ENCODE data around the gene TBCD.

DNA sequence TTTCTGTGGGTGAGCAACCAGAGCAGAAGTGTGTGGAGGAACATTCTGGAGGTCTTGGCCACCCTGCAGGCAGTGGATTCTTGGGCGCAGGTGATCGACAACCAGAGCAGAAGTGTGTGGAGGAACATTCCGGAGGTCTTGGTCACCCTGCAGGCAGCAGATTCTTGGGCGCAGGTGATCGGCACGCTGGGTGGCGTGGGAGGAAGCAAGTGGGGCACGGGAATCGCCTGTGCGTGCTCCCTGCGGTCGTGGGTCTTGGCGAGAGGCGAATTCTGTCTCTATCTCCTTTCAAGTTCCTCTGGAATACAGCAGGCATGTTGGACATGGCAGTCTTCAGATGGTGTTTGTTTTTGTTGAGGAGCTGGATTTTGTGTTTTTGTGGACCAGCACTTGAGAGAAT, 118.7 kb downstream of the TBCD start:
- TF ChIP-seq ZSCAN29 (IDR thresholded peaks at IDR 0.05), result no peak
- TF ChIP-seq, protein P1, sequence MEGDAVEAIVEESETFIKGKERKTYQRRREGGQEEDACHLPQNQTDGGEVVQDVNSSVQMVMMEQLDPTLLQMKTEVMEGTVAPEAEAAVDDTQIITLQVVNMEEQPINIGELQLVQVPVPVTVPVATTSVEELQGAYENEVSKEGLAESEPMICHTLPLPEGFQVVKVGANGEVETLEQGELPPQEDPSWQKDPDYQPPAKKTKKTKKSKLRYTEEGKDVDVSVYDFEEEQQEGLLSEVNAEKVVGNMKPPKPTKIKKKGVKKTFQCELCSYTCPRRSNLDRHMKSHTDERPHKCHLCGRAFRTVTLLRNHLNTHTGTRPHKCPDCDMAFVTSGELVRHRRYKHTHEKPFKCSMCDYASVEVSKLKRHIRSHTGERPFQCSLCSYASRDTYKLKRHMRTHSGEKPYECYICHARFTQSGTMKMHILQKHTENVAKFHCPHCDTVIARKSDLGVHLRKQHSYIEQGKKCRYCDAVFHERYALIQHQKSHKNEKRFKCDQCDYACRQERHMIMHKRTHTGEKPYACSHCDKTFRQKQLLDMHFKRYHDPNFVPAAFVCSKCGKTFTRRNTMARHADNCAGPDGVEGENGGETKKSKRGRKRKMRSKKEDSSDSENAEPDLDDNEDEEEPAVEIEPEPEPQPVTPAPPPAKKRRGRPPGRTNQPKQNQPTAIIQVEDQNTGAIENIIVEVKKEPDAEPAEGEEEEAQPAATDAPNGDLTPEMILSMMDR (IDR thresholded peaks at IDR 0.05 in 2 of 3, conservative IDR thresholded peaks at IDR 0.05 in 1 of 3; ENCODE audit: insufficient read depth in 2 of 3, low read depth in 1 of 3, low read length in 3 of 3), result no peak
- no peak for TF ChIP-seq ELF4 (CRISPR knock-in tag; IDR thresholded peaks at IDR 0.05)
- TF ChIP-seq ARHGAP35 (IDR thresholded peaks at IDR 0.05; ENCODE audit: partially characterized antibody), result no peak
